SU-DHL-6 (cell line): ENCODE data around the gene TCEANC2.

Source experiments
- CTCF ChIP-seq: fragments of 200-600 bp; sonication (generic); IDR thresholded peaks from one replicate; pipeline ENCODE4 v1.5.1; 2017; ENCODE audit warnings: antibody characterized with exemption, mild to moderate bottlenecking, low read length, moderate library complexity; ENCODE audit not compliant: insufficient read depth, poor library complexity, severe bottlenecking
- EZH2phosphoT487 ChIP-seq: fragments of 200-600 bp; sonication (generic), shearing (Covaris generic); conservative IDR thresholded peaks from 2 replicates; pipeline ENCODE4 v1.6.1; 2018; ENCODE audit warnings: mild to moderate bottlenecking, antibody characterized with exemption, low read length, moderate library complexity, mixed read lengths

- TF ChIP-seq CTCF, result no peak
- no peak for TF ChIP-seq EZH2phosphoT487
Observed at GRCh38 chr1:54012863-54013262, 40.5 kb upstream of the TCEANC2 start.
